NCI-H526 (cell line): ENCODE results near the gene SYNGR2.
"Not testable (repeated sequence)": the region's sequence is repeated elsewhere in the genome, so short reads cannot be mapped to it uniquely, and the experiment has no call there.

Experiments used
- DNase-seq, 2 experiments: peaks; one replicate each; lab custom pipeline; 2025; lab: John Stamatoyannopoulos, UW

The SYNGR2 gene

GRCh38 chr17:78171591-78172248 is 3.3 kb downstream of the SYNGR2 start:
- DNase-seq, result not testable (repeated sequence)

- peak; percentile 25 to 73 for DNase-seq
Observed at GRCh38 chr17:78172249-78173051, 4.1 kb downstream of the SYNGR2 start.

GRCh38 chr17:78173097-78173715 is 4.8 kb downstream of the SYNGR2 start:
- DNase-seq, result no peak

- no peak for DNase-seq
Observed at GRCh38 chr17:78174346-78174869, 6.0 kb downstream of the SYNGR2 start.

- DNase-seq, result peak in 1 of 2 experiments; percentile 65
Observed at GRCh38 chr17:78174870-78175642, 6.7 kb downstream of the SYNGR2 start.

- DNase-seq, result no peak
Observed at GRCh38 chr17:78175643-78175981, 7.2 kb downstream of the SYNGR2 start.

- peak; percentile 11 to 74 for DNase-seq
Observed at GRCh38 chr17:78176548-78177025, 8.2 kb downstream of the SYNGR2 start.

- DNase-seq, result no peak
Observed at GRCh38 chr17:78179372-78179771, 11.0 kb downstream of the SYNGR2 start.

- no peak for DNase-seq
Observed at GRCh38 chr17:78180083-78180482, 11.7 kb downstream of the SYNGR2 start.

GRCh38 chr17:78180508-78180907 is 12.1 kb downstream of the SYNGR2 start:
- no peak for DNase-seq

- no peak for DNase-seq
Observed at GRCh38 chr17:78182504-78182903, 14.1 kb downstream of the SYNGR2 start.

- no peak for DNase-seq
Observed at GRCh38 chr17:78183916-78184315, 15.5 kb downstream of the SYNGR2 start.

GRCh38 chr17:78184351-78184750 is 16.0 kb downstream of the SYNGR2 start:
- DNase-seq, result no peak

- DNase-seq, result no peak
Observed at GRCh38 chr17:78184868-78185267, 16.5 kb downstream of the SYNGR2 start.

- DNase-seq, result no peak
Observed at GRCh38 chr17:78185981-78186691, 17.8 kb downstream of the SYNGR2 start.

GRCh38 chr17:78186692-78187595 is 18.6 kb downstream of the SYNGR2 start, which contains the start of the genes AFMID and TK1:
Gene AFMID, plus strand, starts transcription at chr17:78187362. Its CDS starts 9 bp downstream, at chr17:78187371.
Gene TK1, minus strand, starts transcription at chr17:78187052. Its CDS starts 58 bp downstream, at chr17:78186994.
- peak; percentile 88 to 99 for DNase-seq

GRCh38 chr17:78196716-78197115 is 28.3 kb downstream of the SYNGR2 start:
- no peak for DNase-seq

- DNase-seq, result no peak
Observed at GRCh38 chr17:78197147-78197832, 28.9 kb downstream of the SYNGR2 start.

- DNase-seq, result no peak
Observed at GRCh38 chr17:78200451-78200850, 32.1 kb downstream of the SYNGR2 start.
